GM12865 (cell line): Measurements from ENCODE around the gene TSHB.
"Not testable (repeated sequence)": the region's sequence is repeated elsewhere in the genome, so short reads cannot be mapped to it uniquely, and the experiment has no call there.

Source experiments
- DNase-seq: peaks from one replicate; pipeline ENCODE4 v3.0.0; 2010; ENCODE audit warnings: low read depth
- H3K4me3 ChIP-seq: 2 replicates; pipeline ENCODE4 v1.5.1; 2011; ENCODE audit warnings: mild to moderate bottlenecking, low read depth, low read length, control low read depth
- TF ChIP-seq, protein P1 (sequence below): IDR thresholded peaks from 2 replicates; pipeline ENCODE4 v1.5.1; 2011; ENCODE audit warnings: low read length, control low read depth, low read depth, inconsistent platforms; ENCODE audit not compliant: insufficient read depth; ENCODE audit errors: missing control alignments

Gene TSHB

DNA sequence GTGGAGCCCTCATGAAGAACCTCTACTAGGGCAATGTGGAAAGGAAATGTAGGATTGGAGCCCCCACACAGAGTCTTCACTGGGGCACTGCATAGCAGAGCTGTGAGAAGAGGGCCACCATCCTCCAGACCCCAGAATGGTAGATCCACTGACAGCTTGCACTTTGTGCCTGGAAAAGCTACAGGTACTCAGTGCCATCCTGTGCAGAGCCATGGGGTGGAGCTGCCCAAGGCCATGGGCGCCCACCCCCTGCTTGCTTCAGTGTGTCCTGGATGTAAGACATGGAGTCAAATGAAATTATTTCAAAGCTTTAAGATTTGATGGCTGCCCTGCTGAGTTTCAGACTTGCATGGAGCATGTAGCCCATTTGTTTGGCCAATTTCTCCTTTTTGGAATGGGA is 17.2 kb upstream of the TSHB start:
- TF ChIP-seq, protein P1, sequence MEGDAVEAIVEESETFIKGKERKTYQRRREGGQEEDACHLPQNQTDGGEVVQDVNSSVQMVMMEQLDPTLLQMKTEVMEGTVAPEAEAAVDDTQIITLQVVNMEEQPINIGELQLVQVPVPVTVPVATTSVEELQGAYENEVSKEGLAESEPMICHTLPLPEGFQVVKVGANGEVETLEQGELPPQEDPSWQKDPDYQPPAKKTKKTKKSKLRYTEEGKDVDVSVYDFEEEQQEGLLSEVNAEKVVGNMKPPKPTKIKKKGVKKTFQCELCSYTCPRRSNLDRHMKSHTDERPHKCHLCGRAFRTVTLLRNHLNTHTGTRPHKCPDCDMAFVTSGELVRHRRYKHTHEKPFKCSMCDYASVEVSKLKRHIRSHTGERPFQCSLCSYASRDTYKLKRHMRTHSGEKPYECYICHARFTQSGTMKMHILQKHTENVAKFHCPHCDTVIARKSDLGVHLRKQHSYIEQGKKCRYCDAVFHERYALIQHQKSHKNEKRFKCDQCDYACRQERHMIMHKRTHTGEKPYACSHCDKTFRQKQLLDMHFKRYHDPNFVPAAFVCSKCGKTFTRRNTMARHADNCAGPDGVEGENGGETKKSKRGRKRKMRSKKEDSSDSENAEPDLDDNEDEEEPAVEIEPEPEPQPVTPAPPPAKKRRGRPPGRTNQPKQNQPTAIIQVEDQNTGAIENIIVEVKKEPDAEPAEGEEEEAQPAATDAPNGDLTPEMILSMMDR: no peak
- H3K4me3 ChIP-seq: no peak overlapping the region
- DNase-seq: no peak

DNA sequence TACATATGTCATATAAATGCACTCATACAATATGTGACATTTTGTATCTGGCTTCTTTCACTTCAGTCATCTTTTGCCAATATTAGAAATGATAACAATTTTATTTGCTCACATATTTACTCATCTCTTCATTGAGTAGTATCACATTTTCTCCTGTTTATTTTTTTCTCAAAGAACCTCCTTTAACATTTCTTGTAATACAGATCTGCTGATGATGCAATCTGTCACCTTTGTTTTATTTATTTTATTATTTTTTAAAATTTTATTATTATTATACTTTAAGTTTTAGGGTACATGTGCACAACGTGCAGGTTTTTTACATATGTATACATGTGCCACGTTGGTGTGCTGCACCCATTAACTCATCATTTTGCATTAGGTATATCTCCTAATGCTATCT is 15.8 kb upstream of the TSHB start:
- DNase-seq: no peak
- TF ChIP-seq, protein P1: no peak
- H3K4me3 ChIP-seq: no peak overlapping the region

DNA sequence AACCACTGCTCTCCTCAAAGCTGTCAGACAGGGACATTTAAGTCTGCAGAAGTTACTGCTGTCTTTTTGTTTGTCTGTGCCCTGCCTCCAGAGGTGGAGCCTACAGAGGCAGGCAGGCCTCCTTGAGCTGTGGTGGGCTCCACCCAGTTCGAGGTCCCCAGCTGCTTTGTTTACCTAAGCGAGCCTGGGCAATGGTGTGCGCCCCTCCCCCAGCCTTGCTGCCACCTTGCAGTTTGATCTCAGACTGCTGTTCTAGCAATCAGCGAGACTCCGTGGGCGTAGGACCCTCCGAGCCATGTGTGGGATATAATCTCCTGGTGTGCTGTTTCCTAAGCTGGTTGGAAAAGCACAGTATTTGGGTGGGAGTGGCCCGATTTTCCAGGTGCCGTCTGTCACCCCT is 10.1 kb upstream of the TSHB start:
- DNase-seq, H3K4me3 ChIP-seq: not testable (repeated sequence)

DNA sequence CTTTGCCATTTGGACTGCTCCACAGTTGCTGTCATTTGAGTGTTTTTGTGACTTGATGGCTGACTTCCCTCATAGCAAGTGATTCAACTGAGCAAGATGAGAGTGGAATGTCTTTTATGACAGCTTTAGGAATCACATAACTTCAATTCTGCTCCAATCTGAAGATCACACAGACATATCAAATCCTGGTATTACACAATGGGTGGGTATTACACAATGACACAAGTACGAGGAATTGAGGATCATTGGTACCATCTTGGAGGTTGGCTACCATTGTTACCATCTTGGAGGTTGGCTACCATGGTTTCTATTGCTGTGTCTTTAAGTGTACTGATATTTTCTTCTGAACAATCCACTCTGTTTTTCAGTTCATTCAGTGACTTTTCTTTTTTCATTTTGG is 8.5 kb upstream of the TSHB start:
- no peak for DNase-seq
- TF ChIP-seq, protein P1: no peak
- no peak overlapping the region for H3K4me3 ChIP-seq

DNA sequence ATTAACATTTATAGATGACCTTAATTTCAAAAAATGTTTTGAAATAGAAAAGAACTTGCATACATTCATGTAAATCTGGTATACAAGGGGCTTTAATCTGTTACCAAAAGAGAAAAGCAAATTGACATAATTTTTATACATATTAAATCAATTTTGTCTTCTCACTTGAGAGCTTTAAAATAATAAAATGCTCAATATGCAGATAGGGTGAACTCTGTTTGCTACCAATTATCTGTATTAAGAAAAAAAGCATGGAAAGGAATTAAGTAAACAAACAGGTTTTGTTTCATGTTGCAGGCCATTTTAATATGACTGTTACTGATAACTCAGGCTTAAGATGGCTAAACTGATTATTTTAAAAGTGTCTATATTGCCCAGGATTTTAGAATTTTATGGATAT is 6.0 kb upstream of the TSHB start:
- no peak for DNase-seq
- TF ChIP-seq, protein P1: no peak
- no peak overlapping the region for H3K4me3 ChIP-seq

DNA sequence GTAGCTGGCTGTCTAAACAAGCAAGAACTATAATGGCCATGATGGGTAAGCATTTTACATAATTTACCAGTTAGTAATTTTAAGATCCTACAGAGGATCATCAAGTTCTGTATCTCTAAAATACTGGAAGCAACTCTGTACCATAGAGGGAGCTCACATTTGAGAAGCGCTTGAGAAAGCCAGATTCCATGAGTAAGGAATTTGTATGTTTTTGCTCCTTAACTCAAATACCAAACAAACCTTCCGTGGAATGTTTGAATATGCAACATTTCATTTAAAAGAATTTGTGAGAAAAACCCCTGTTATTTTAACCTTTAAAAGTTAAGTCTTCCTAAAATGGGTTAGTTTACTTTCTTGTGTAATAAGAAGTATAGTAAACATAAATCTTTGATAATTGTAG is 2.0 kb downstream of the TSHB start:
- no peak for DNase-seq
- TF ChIP-seq, protein P1: no peak
- no peak overlapping the region for H3K4me3 ChIP-seq

DNA sequence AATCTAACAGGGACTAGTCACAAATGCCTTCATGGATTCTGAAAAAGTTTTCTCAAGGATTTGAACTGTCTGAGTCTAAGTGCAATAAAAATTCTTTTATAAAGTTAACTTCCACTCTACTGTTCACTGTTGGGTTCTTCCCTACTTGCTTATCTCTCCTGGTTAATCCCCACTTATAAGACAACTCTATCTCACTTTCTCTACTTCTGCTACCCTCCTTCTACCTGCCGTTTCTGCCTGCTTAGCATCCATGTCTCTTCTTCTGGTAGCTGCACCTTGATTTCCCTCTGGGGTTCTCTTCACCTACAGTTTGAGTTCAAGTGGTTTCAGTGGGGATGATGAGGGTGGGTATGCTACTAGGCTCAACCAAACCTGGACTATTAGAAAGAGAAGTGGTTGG is 6.0 kb downstream of the TSHB start:
- no peak for DNase-seq
- no peak overlapping the region for H3K4me3 ChIP-seq
- TF ChIP-seq, protein P1: no peak
